ENCODE results near the gene NPHP4. TPM values are rescaled to one million over a fixed set of nuclear protein-coding genes. Genes with fewer than 3 reads are reported as not detected.

NPHP4 gene
- total and polyA plus RNA-seq, 2 donors (not counting 3 experiments of a cell fraction or from before 2014, with no cell fraction given), result 4.4 to 11.7 TPM

DNA sequence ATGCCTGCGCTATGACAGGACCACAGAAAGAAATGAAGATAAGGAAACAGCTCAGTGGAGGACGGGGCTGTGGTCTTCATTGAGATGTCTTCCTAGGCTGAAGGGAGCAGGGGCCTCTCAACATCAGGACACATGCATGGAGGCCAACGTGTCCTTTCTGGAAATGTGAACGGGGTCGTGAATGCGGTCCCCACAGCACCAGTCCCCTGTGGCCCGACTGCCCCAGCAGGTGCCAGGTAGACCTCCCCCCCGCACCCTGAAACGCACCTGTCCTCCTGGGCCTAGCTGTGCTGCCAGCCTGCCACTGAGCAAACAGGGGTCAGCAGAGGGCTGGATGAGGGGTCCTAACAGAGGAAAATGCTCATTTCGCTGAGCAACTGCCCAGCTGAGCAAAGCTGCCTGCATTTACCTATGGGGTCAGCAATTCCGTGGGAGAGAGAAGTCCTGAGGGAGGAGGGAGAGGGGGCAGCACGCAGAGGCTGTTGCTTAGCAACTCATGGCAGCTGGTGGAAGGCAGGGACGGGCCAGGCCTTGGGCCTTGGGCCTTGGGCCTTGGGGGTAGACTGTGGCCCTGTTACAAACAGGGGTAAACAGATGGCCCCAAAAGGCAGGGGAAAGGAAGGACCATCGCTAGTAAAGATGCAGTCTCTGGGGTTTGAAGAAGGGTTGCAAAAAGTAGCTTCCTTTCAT lies 77.4 kb downstream of the NPHP4 start:
- H3K4me1 ChIP-seq (ENCODE audit: control insufficient read depth, extremely low read depth, insufficient read depth, low read length), result no peaks in the 10 kb centered on the region
- no peaks in the 10 kb centered on the region for H3K36me3 ChIP-seq (ENCODE audit: control insufficient read depth in 2 of 2, extremely low read depth in 1 of 2, insufficient read depth in 2 of 2, low read length in 2 of 2)
- BruUV-seq (replicated peaks), result no TSS peak
- no peaks in the 10 kb centered on the region for H4K20me1 ChIP-seq (replicated peaks; ENCODE audit: control insufficient read depth, extremely low read depth, insufficient read depth, low read length)
- no peaks in the 10 kb centered on the region for H3K9me3 ChIP-seq (replicated peaks; ENCODE audit: control insufficient read depth, insufficient read depth, low read length)
- H2AFZ ChIP-seq (ENCODE audit: low read depth, low read length), result no peak overlapping the region
- no peaks in the 10 kb centered on the region for H3K79me2 ChIP-seq (ENCODE audit: control insufficient read depth, insufficient read depth, low read length)
- H3K9ac ChIP-seq (replicated peaks; ENCODE audit: extremely low read depth, insufficient read depth, low read length), result no peak overlapping the region
- H3K9me1 ChIP-seq (replicated peaks; ENCODE audit: control insufficient read depth, extremely low read depth, insufficient read depth, low read length), result no peaks in the 10 kb centered on the region
- CTCF ChIA-PET, result interaction anchor here (0.9 to 4.8 kb wide), 4 partner anchors 28 to 1258 kb away, joined by 3 to 45 read pairs (median 4); no protein-coding TSS in a partner anchor
- POLR2A ChIA-PET, result no interaction called here
- H3K4me3 ChIP-seq (replicated peaks in 1 of 3; ENCODE audit: insufficient read depth in 1 of 3, low read depth in 1 of 3, low read length in 3 of 3), result no peak overlapping the region
- intact Hi-C loops (cut with micrococcal nuclease) (loop anchor here (1.0 kb wide), 1 partner anchor 60 kb away; no protein-coding TSS in a partner anchor), dilution Hi-C loops (cut with MboI; ENCODE audit: extremely low pct_ligation_motif_present, low sequenced_read_pairs) (no loop called here)
- H3K27me3 ChIP-seq (ENCODE audit: control insufficient read depth in 2 of 2, insufficient read depth in 2 of 2, low read length in 2 of 2), result no peaks in the 10 kb centered on the region
- no peak for FAIRE-seq
- no peak overlapping the region for H3K27ac ChIP-seq (ENCODE audit: insufficient read depth, low read depth, low read length)
- no peak for TF ChIP-seq GATA2 (IDR thresholded peaks at IDR 0.05; ENCODE audit: insufficient read depth, insufficient read length, low read depth, low read length)
- no peak for DNase-seq (ENCODE audit: low read depth, low spot score)
- H3K4me2 ChIP-seq (ENCODE audit: insufficient read depth, low read length), result no peak overlapping the region

DNA sequence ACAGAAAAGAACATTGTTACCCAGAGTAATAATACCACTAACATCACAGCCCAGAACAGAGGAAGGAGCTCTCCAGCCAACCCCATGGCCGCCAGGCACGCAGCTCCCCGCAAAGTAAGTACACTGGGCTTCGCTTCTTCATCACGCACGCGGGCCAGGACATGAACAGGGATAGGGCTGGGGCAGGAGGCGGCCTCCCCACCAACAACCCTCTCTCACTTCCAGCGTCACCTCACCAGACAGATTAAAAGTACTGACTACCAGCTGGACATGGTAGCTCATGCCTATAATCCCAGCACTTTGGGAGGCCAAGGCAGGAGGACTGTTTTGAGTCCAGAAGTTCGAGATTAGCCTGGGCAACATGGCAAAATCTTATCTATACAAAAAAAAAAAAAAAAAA lies 78.3 kb downstream of the NPHP4 start:
- no peaks in the 10 kb centered on the region for H3K36me3 ChIP-seq (ENCODE audit: control insufficient read depth in 2 of 2, extremely low read depth in 1 of 2, insufficient read depth in 2 of 2, low read length in 2 of 2)
- no peaks in the 10 kb centered on the region for H4K20me1 ChIP-seq (replicated peaks; ENCODE audit: control insufficient read depth, extremely low read depth, insufficient read depth, low read length)
- ChIA-PET POLR2A (no interaction called here), CTCF (interaction anchor here (1.9 kb wide), 1 partner anchor 403 kb away, joined by 14 read pairs; no protein-coding TSS in a partner anchor)
- H3K27me3 ChIP-seq (ENCODE audit: control insufficient read depth in 2 of 2, insufficient read depth in 2 of 2, low read length in 2 of 2), result no peaks in the 10 kb centered on the region
- FAIRE-seq (no peak), DNase-seq (ENCODE audit: low read depth, low spot score) (no peak)
- BruUV-seq (replicated peaks), result no TSS peak
- H3K4me3 ChIP-seq (replicated peaks in 1 of 3; ENCODE audit: insufficient read depth in 1 of 3, low read depth in 1 of 3, low read length in 3 of 3), result no peak overlapping the region
- H3K4me2 ChIP-seq (ENCODE audit: insufficient read depth, low read length), result no peak overlapping the region
- H3K79me2 ChIP-seq (ENCODE audit: control insufficient read depth, insufficient read depth, low read length), result no peaks in the 10 kb centered on the region
- no peak overlapping the region for H2AFZ ChIP-seq (ENCODE audit: low read depth, low read length)
- dilution Hi-C loops (cut with MboI; ENCODE audit: extremely low pct_ligation_motif_present, low sequenced_read_pairs) (no loop called here), intact Hi-C loops (cut with micrococcal nuclease) (no loop called here)
- H3K27ac ChIP-seq (ENCODE audit: insufficient read depth, low read depth, low read length), result no peak overlapping the region
- H3K4me1 ChIP-seq (ENCODE audit: control insufficient read depth, extremely low read depth, insufficient read depth, low read length), result no peaks in the 10 kb centered on the region
- no peak for TF ChIP-seq EZH2 (IDR thresholded peaks at IDR 0.05; ENCODE audit: borderline replicate concordance, low read depth, low read length, severe bottlenecking)
- TF ChIP-seq, protein P1, sequence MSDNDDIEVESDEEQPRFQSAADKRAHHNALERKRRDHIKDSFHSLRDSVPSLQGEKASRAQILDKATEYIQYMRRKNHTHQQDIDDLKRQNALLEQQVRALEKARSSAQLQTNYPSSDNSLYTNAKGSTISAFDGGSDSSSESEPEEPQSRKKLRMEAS (IDR thresholded peaks at IDR 0.05; ENCODE audit: insufficient read depth, insufficient read length), result no peak
- TF ChIP-seq POLR2A (IDR thresholded peaks at IDR 0.05; ENCODE audit: low read depth, low read length), result no peak
- TF ChIP-seq JUN (IDR thresholded peaks at IDR 0.05; ENCODE audit: borderline replicate concordance, insufficient read depth, insufficient read length, low read depth), result no peak
- no peak for TF ChIP-seq MYC (IDR thresholded peaks at IDR 0.05; ENCODE audit: low read depth, low read length)
- TF ChIP-seq FOS (IDR thresholded peaks at IDR 0.05; ENCODE audit: borderline replicate concordance, insufficient read depth, low read length), result no peak
- no peaks in the 10 kb centered on the region for H3K9me1 ChIP-seq (replicated peaks; ENCODE audit: control insufficient read depth, extremely low read depth, insufficient read depth, low read length)
- no peaks in the 10 kb centered on the region for H3K9me3 ChIP-seq (replicated peaks; ENCODE audit: control insufficient read depth, insufficient read depth, low read length)
- no peak overlapping the region for H3K9ac ChIP-seq (replicated peaks; ENCODE audit: extremely low read depth, insufficient read depth, low read length)

Measured in endothelial cell of umbilical vein (primary cell).